Fibroblast of skin of left biceps (primary cell): ENCODE results near the gene SPTBN4.
"Not testable (repeated sequence)": the region's sequence is repeated elsewhere in the genome, so short reads cannot be mapped to it uniquely, and the experiment has no call there.

Source experiments
- DNase-seq, 2 experiments: peaks; one replicate each; pipeline ENCODE4 v3.0.0-alpha.2; 2013; ENCODE audit warnings: low read depth in 2 of 2

The SPTBN4 gene

GRCh38 chr19:40464059-40465024, 2.5 kb upstream of the SPTBN4 start:
- DNase-seq = peak; percentile 65 to 67

- no peak for DNase-seq
Observed at GRCh38 chr19:40465025-40465556, 1.7 kb upstream of the SPTBN4 start.

GRCh38 chr19:40465557-40466218, 1.1 kb upstream of the SPTBN4 start, which contains the start of gene BLVRB:
Gene BLVRB, minus strand, starts transcription at chr19:40465745. Its CDS starts 57 bp downstream, at chr19:40465688.
- DNase-seq = peak; percentile 97 to 98

GRCh38 chr19:40466219-40466984, 399 bp upstream of the SPTBN4 start:
- DNase-seq = no peak

- DNase-seq = no peak
Observed at GRCh38 chr19:40469011-40469410, 2.2 kb downstream of the SPTBN4 start.

- no peak for DNase-seq
Observed at GRCh38 chr19:40471111-40471510, 4.3 kb downstream of the SPTBN4 start.

- no peak for DNase-seq
Observed at GRCh38 chr19:40472516-40472915, 5.7 kb downstream of the SPTBN4 start.

- DNase-seq = no peak
Observed at GRCh38 chr19:40474737-40475136, 7.9 kb downstream of the SPTBN4 start.

GRCh38 chr19:40475878-40476644, 9.3 kb downstream of the SPTBN4 start:
- not testable (repeated sequence) for DNase-seq

GRCh38 chr19:40486017-40486416, 19.2 kb downstream of the SPTBN4 start:
- DNase-seq = no peak

- DNase-seq = no peak
Observed at GRCh38 chr19:40489882-40490230, 23.1 kb downstream of the SPTBN4 start.

- DNase-seq = no peak
Observed at GRCh38 chr19:40492274-40492673, 25.5 kb downstream of the SPTBN4 start.

GRCh38 chr19:40493778-40494177, 27.0 kb downstream of the SPTBN4 start:
- DNase-seq = no peak

- DNase-seq = no peak
Observed at GRCh38 chr19:40494191-40494838, 27.5 kb downstream of the SPTBN4 start.

GRCh38 chr19:40497214-40497613, 30.4 kb downstream of the SPTBN4 start:
- DNase-seq = no peak

GRCh38 chr19:40499320-40499719, 32.5 kb downstream of the SPTBN4 start:
- DNase-seq = no peak

GRCh38 chr19:40500678-40501530, 34.1 kb downstream of the SPTBN4 start:
- not testable (repeated sequence) for DNase-seq

- DNase-seq = no peak
Observed at GRCh38 chr19:40501599-40501998, 34.8 kb downstream of the SPTBN4 start.

- DNase-seq = no peak
Observed at GRCh38 chr19:40502081-40502480, 35.3 kb downstream of the SPTBN4 start.
